Measurements from ENCODE around the gene PAQR9. TPM values are rescaled to one million over a fixed set of nuclear protein-coding genes. Genes with fewer than 3 reads are reported as not detected.

The PAQR9 gene
- total RNA-seq, 3 donors from 2014 or later = not detected

DNA sequence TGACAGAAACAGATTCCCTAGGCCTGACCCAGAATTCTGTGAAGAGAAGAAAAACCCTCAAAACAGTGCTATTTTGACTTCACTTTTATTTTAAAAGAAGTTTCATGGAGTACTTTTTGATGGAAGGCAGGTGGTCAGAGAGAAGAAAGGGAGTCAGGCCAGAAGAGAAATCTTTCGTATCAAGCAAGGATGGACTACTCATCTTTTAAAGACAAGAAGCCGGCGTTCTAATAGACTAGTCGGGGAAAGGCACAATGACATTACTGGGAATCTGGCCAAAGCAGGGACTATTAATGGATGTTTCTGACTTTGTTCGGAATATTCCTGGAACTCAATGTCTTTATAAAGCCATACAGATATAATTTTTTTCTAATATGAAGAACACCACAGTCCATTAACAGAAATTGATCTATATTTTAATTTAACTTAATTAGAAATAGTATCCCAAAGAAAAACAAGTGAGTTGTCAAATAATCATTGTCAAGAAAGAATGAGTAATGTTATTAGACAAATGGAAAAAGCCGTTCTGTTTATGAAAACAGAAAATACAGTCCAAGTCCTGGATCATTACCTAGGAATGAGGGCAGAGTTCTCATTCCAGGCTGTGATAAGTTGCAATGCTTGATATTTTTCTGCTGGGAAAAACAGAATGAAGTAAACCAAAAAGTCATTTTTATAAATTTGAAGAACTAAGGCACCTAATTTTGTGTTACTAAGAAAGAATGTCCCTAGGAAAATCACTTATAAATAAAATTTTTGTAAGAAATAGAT is 50.9 kb downstream of the PAQR9 start:
- TF ChIP-seq, protein P1, sequence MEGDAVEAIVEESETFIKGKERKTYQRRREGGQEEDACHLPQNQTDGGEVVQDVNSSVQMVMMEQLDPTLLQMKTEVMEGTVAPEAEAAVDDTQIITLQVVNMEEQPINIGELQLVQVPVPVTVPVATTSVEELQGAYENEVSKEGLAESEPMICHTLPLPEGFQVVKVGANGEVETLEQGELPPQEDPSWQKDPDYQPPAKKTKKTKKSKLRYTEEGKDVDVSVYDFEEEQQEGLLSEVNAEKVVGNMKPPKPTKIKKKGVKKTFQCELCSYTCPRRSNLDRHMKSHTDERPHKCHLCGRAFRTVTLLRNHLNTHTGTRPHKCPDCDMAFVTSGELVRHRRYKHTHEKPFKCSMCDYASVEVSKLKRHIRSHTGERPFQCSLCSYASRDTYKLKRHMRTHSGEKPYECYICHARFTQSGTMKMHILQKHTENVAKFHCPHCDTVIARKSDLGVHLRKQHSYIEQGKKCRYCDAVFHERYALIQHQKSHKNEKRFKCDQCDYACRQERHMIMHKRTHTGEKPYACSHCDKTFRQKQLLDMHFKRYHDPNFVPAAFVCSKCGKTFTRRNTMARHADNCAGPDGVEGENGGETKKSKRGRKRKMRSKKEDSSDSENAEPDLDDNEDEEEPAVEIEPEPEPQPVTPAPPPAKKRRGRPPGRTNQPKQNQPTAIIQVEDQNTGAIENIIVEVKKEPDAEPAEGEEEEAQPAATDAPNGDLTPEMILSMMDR (IDR thresholded peaks at IDR 0.05) = no peak
- DNase-seq (ENCODE audit: low spot score in 2 of 2) = no peak
- Histone ChIP-seq H3K9me3 (no peaks in the 10 kb centered on the region), H3K36me3 (no peaks in the 10 kb centered on the region), H3K27ac (no peak overlapping the region), H3K27me3 (peaks cover 0 to 17% of the 10 kb centered on the region in 2 donors), H3K4me1 (no peaks in the 10 kb centered on the region), H3K4me3 (no peak overlapping the region)
- intact Hi-C loops (cut with DNase I; ENCODE audit: low total_unique reads) = no loop called here

Other genes starting within 250 kb of the PAQR9 start
- gene TRPC1, start 239.6 kb downstream of the PAQR9 start, total RNA-seq = 10 to 100 TPM; 12.5 to 14.8 (median 13.0) TPM
- 100 to 1,000 TPM in 1 of 3 donors, 10 to 100 TPM in 2; 30.2 to 178 (median 36.0) TPM for gene PCOLCE2, start 74.6 kb downstream of the PAQR9 start, total RNA-seq
- gene U2SURP, start 37.9 kb upstream of the PAQR9 start, total RNA-seq = 100 to 1,000 TPM in 1 of 3 donors, 10 to 100 TPM in 2; 79.8 to 122 (median 96.4) TPM
- 1 to 10 TPM; 3.0 to 6.9 (median 4.5) TPM for gene CHST2, start 156.1 kb upstream of the PAQR9 start, total RNA-seq

Measured in breast epithelium (tissue), 4 donors.